ENCODE measurements around the gene FAM209A. TPM values are rescaled to one million over a fixed set of nuclear protein-coding genes. Genes with fewer than 3 reads are reported as not detected.

The FAM209A gene
- total RNA-seq, 2 experiments from 2014 or later, result 6.4 to 7.1 TPM

DNA sequence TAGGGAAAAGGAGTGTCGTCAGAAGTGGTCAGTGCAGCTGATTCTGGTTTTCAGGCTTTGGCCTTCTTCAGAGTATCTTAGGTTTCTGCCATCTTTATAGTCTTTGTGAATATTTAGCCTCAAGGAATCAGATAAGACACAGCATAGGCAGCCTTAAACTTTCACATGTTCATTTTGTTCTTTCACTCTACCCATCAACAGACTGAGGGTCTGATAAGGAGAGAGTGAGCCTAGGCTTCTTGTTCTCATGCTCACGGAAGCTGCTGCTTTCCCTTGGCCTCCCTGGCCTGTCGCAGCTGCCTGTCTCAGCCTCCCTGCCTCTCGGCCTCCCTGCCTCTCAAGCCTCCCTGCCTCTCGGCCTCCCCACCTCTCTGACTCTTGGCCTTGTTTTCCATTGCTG lies 36.0 kb upstream of the FAM209A start:
- CTCF ChIA-PET, result interaction anchor here (0.7 kb wide), 1 partner anchor 54 kb away, joined by 3 read pairs; no protein-coding TSS in a partner anchor
- no peak for DNase-seq
- Mint-ChIP-seq H3K27me3 (no peaks in the 10 kb centered on the region), H3K9me3 (no peaks in the 10 kb centered on the region), H3K36me3 (ENCODE audit: low read depth) (peaks cover 94% of the 10 kb centered on the region), H3K4me3 (no peak overlapping the region), H3K4me1 (ENCODE audit: low read depth) (peaks cover 36% of the 10 kb centered on the region), H3K27ac (no peak overlapping the region)
- H3K27me3 ChIP-seq (ENCODE audit: control insufficient read depth in 1 of 2, insufficient read depth in 2 of 2, low read length in 2 of 2), result no peaks in the 10 kb centered on the region
- no peak overlapping the region for H3K4me3 ChIP-seq (ENCODE audit: low read length)
- peaks cover 8% of the 10 kb centered on the region for H3K4me1 ChIP-seq (ENCODE audit: insufficient read depth, low read length)
- H3K9me3 ChIP-seq (ENCODE audit: control insufficient read depth in 1 of 2, insufficient read depth in 1 of 2, low read length in 2 of 2), result no peaks in the 10 kb centered on the region
- ATAC-seq (ENCODE audit: poor library complexity), result no peak
- intact Hi-C loops (cut with DNase I, micrococcal nuclease), result no loop called here
- no peak overlapping the region for H3K27ac ChIP-seq (ENCODE audit: low read depth in 1 of 2, low read length in 2 of 2)
- POLR2A ChIA-PET, result no interaction called here
- TF ChIP-seq, protein P1, sequence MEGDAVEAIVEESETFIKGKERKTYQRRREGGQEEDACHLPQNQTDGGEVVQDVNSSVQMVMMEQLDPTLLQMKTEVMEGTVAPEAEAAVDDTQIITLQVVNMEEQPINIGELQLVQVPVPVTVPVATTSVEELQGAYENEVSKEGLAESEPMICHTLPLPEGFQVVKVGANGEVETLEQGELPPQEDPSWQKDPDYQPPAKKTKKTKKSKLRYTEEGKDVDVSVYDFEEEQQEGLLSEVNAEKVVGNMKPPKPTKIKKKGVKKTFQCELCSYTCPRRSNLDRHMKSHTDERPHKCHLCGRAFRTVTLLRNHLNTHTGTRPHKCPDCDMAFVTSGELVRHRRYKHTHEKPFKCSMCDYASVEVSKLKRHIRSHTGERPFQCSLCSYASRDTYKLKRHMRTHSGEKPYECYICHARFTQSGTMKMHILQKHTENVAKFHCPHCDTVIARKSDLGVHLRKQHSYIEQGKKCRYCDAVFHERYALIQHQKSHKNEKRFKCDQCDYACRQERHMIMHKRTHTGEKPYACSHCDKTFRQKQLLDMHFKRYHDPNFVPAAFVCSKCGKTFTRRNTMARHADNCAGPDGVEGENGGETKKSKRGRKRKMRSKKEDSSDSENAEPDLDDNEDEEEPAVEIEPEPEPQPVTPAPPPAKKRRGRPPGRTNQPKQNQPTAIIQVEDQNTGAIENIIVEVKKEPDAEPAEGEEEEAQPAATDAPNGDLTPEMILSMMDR (IDR thresholded peaks at IDR 0.05), result no peak
- H3K36me3 ChIP-seq (ENCODE audit: insufficient read depth, low read length), result peaks cover 70% of the 10 kb centered on the region

DNA sequence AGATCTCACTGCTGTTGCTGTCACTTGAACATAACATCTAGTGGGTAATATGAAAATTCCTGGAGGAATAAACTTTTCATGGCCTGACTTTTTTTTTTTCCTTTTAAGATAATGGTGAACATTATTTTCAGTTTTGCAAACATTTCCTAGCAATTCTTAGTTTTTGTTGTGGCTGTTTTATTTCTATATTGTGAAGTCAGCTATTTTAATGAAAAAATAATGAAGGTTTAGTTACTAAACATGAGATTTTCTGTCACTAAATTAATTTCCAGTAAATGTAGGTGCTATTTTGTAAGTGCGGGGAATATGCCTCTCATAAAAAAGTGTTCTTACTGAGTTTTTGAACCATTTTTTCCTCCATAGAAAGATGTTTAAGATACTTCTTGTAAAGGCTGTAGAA lies 23.4 kb upstream of the FAM209A start:
- H3K4me1 ChIP-seq (ENCODE audit: insufficient read depth, low read length), result peaks cover 8% of the 10 kb centered on the region
- TF ChIP-seq, protein P1 (IDR thresholded peaks at IDR 0.05), result no peak
- H3K4me3 ChIP-seq (ENCODE audit: low read length), result no peak overlapping the region
- H3K36me3 ChIP-seq (ENCODE audit: insufficient read depth, low read length), result peaks cover 16% of the 10 kb centered on the region
- ATAC-seq (ENCODE audit: poor library complexity) (no peak), DNase-seq (no peak)
- no peak overlapping the region for H3K27ac Mint-ChIP-seq
- ChIA-PET CTCF (no interaction called here), POLR2A (no interaction called here)
- peaks cover 36% of the 10 kb centered on the region for H3K4me1 Mint-ChIP-seq (ENCODE audit: low read depth)
- intact Hi-C loops (cut with DNase I, micrococcal nuclease), result no loop called here
- no peaks in the 10 kb centered on the region for H3K9me3 Mint-ChIP-seq
- no peaks in the 10 kb centered on the region for H3K9me3 ChIP-seq (ENCODE audit: control insufficient read depth in 1 of 2, insufficient read depth in 1 of 2, low read length in 2 of 2)
- no peak overlapping the region for H3K4me3 Mint-ChIP-seq
- H3K36me3 Mint-ChIP-seq (ENCODE audit: low read depth), result peaks cover 47% of the 10 kb centered on the region
- H3K27me3 Mint-ChIP-seq, result no peaks in the 10 kb centered on the region
- H3K27ac ChIP-seq (ENCODE audit: low read depth in 1 of 2, low read length in 2 of 2), result no peak overlapping the region
- H3K27me3 ChIP-seq (ENCODE audit: control insufficient read depth in 1 of 2, insufficient read depth in 2 of 2, low read length in 2 of 2), result no peaks in the 10 kb centered on the region

DNA sequence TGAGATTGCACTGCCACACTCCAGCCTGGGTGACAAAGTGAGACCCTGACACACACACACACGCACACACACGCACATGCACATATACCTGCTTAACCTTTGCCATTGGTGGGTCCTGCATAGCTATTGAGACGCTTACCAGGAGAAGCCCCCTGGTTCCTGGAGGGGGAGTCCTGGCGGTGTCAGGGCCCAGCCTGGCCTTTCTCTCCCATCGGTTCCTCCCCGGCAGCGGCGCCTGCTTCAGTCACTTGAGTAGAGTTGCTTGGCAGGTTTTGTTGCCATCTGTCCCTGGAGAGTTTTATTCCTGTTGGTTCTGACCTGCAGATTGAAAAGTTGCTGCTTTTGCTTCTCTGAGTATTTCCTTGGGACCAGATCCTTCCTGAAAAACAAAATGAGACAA lies 20.6 kb upstream of the FAM209A start:
- H3K4me1 ChIP-seq (ENCODE audit: insufficient read depth, low read length), result peaks cover 8% of the 10 kb centered on the region
- no peaks in the 10 kb centered on the region for H3K27me3 ChIP-seq (ENCODE audit: control insufficient read depth in 1 of 2, insufficient read depth in 2 of 2, low read length in 2 of 2)
- TF ChIP-seq, protein P1 (IDR thresholded peaks at IDR 0.05), result no peak
- Mint-ChIP-seq H3K27ac (peak overlapping the region; percentile 72), H3K4me1 (ENCODE audit: low read depth) (peaks cover 32% of the 10 kb centered on the region), H3K4me3 (peak overlapping the region; percentile 7), H3K9me3 (no peaks in the 10 kb centered on the region), H3K36me3 (ENCODE audit: low read depth) (peaks cover 44% of the 10 kb centered on the region), H3K27me3 (no peaks in the 10 kb centered on the region)
- ATAC-seq (ENCODE audit: poor library complexity) (no peak), DNase-seq (no peak)
- no peaks in the 10 kb centered on the region for H3K9me3 ChIP-seq (ENCODE audit: control insufficient read depth in 1 of 2, insufficient read depth in 1 of 2, low read length in 2 of 2)
- CTCF ChIA-PET, result no interaction called here
- no peak overlapping the region for H3K4me3 ChIP-seq (ENCODE audit: low read length)
- POLR2A ChIA-PET, result no interaction called here
- H3K27ac ChIP-seq (ENCODE audit: low read depth in 1 of 2, low read length in 2 of 2), result no peak overlapping the region
- intact Hi-C loops (cut with DNase I, micrococcal nuclease), result loop anchor here in 1 of 2 experiments (1.0 to 2.0 kb wide), 2 partner anchors 104 to 111 kb away; partner anchors contain the start of genes AURKA and CSTF1
- H3K36me3 ChIP-seq (ENCODE audit: insufficient read depth, low read length), result peaks cover 10% of the 10 kb centered on the region
